ENCODE results near the gene BBX. TPM values are rescaled to one million over a fixed set of nuclear protein-coding genes. Genes with fewer than 3 reads are reported as not detected.
"Not testable (repeated sequence)": the region's sequence is repeated elsewhere in the genome, so short reads cannot be mapped to it uniquely, and the experiment has no call there.

The BBX gene
- total and polyA plus RNA-seq, 4 donors = 10.0 to 77.8 (median 45.0) TPM

GRCh38 chr3:107555359-107555758 lies 32.6 kb downstream of the BBX start:
- Histone ChIP-seq H3K9me3 (ENCODE audit: control insufficient read depth, low read length) (no peaks in the 10 kb centered on the region), H3K4me3 (ENCODE audit: low read length in 2 of 2) (no peak overlapping the region), H3K27me3 (ENCODE audit: control insufficient read depth in 1 of 2, insufficient read depth in 2 of 2, low read length in 1 of 2) (no peaks in the 10 kb centered on the region), H3K4me1 (ENCODE audit: control insufficient read depth in 1 of 2, insufficient read depth in 2 of 2, low read length in 2 of 2) (peaks cover 0 to 14% of the 10 kb centered on the region in 2 donors), H3K36me3 (ENCODE audit: control insufficient read depth in 1 of 2, insufficient read depth in 2 of 2, low read length in 1 of 2) (no peaks in the 10 kb centered on the region), H3K27ac (ENCODE audit: low read depth in 1 of 2, low read length in 2 of 2) (no peak overlapping the region)
- ATAC-seq (ENCODE audit: low FRiP score) = no peak
- WGBS, 2 donors = 97 to 100% methylated on average over 3 of the region's 3 CpGs
- intact Hi-C loops (cut with DNase I) = no loop called here
- DNase-seq = no peak

GRCh38 chr3:107557743-107558142 lies 35.0 kb downstream of the BBX start:
- no peak for ATAC-seq (ENCODE audit: low FRiP score)
- Histone ChIP-seq H3K4me1 (ENCODE audit: control insufficient read depth in 1 of 2, insufficient read depth in 2 of 2, low read length in 2 of 2) (peaks cover 0 to 13% of the 10 kb centered on the region in 2 donors), H3K4me3 (ENCODE audit: low read length in 2 of 2) (no peak overlapping the region), H3K36me3 (ENCODE audit: control insufficient read depth in 1 of 2, insufficient read depth in 2 of 2, low read length in 1 of 2) (no peaks in the 10 kb centered on the region), H3K9me3 (ENCODE audit: control insufficient read depth, low read length) (no peaks in the 10 kb centered on the region), H3K27ac (ENCODE audit: low read depth in 1 of 2, low read length in 2 of 2) (no peak overlapping the region), H3K27me3 (ENCODE audit: control insufficient read depth in 1 of 2, insufficient read depth in 2 of 2, low read length in 1 of 2) (no peaks in the 10 kb centered on the region)
- intact Hi-C loops (cut with DNase I) = no loop called here
- DNase-seq = no peak
- 93 to 94% methylated on average over 2 of the region's 2 CpGs for WGBS, 2 donors

GRCh38 chr3:107560166-107560565 lies 37.4 kb downstream of the BBX start:
- no peak overlapping the region for H3K27ac ChIP-seq (ENCODE audit: low read depth in 1 of 2, low read length in 2 of 2)
- H3K9me3 ChIP-seq (ENCODE audit: control insufficient read depth, low read length) = no peaks in the 10 kb centered on the region
- H3K4me1 ChIP-seq (ENCODE audit: control insufficient read depth in 1 of 2, insufficient read depth in 2 of 2, low read length in 2 of 2) = peaks cover 0 to 13% of the 10 kb centered on the region in 2 donors
- intact Hi-C loops (cut with DNase I) = no loop called here
- no peaks in the 10 kb centered on the region for H3K27me3 ChIP-seq (ENCODE audit: control insufficient read depth in 1 of 2, insufficient read depth in 2 of 2, low read length in 1 of 2)
- H3K4me3 ChIP-seq (ENCODE audit: low read length in 2 of 2) = no peak overlapping the region
- WGBS, 2 donors = 83 to 84% methylated on average over 1 of the region's 1 CpG
- DNase-seq = no peak
- H3K36me3 ChIP-seq (ENCODE audit: control insufficient read depth in 1 of 2, insufficient read depth in 2 of 2, low read length in 1 of 2) = no peaks in the 10 kb centered on the region
- no peak for ATAC-seq (ENCODE audit: low FRiP score)

GRCh38 chr3:107561980-107562379 lies 39.2 kb downstream of the BBX start:
- Histone ChIP-seq H3K27ac (ENCODE audit: low read depth in 1 of 2, low read length in 2 of 2) (no peak overlapping the region), H3K4me1 (ENCODE audit: control insufficient read depth in 1 of 2, insufficient read depth in 2 of 2, low read length in 2 of 2) (peaks cover 0 to 8% of the 10 kb centered on the region in 2 donors), H3K4me3 (ENCODE audit: low read length in 2 of 2) (no peak overlapping the region), H3K9me3 (ENCODE audit: control insufficient read depth, low read length) (no peaks in the 10 kb centered on the region), H3K36me3 (ENCODE audit: control insufficient read depth in 1 of 2, insufficient read depth in 2 of 2, low read length in 1 of 2) (no peaks in the 10 kb centered on the region), H3K27me3 (ENCODE audit: control insufficient read depth in 1 of 2, insufficient read depth in 2 of 2, low read length in 1 of 2) (no peaks in the 10 kb centered on the region)
- intact Hi-C loops (cut with DNase I) = no loop called here
- DNase-seq (no peak), ATAC-seq (ENCODE audit: low FRiP score) (no peak)
- WGBS, 2 donors = 67 to 74% methylated on average over 6 of the region's 6 CpGs

GRCh38 chr3:107562969-107563529 lies 40.3 kb downstream of the BBX start:
- no peaks in the 10 kb centered on the region for H3K9me3 ChIP-seq (ENCODE audit: control insufficient read depth, low read length)
- intact Hi-C loops (cut with DNase I) = no loop called here
- no peak for DNase-seq
- H3K27me3 ChIP-seq (ENCODE audit: control insufficient read depth in 1 of 2, insufficient read depth in 2 of 2, low read length in 1 of 2) = no peaks in the 10 kb centered on the region
- no peak overlapping the region for H3K4me3 ChIP-seq (ENCODE audit: low read length in 2 of 2)
- H3K36me3 ChIP-seq (ENCODE audit: control insufficient read depth in 1 of 2, insufficient read depth in 2 of 2, low read length in 1 of 2) = no peaks in the 10 kb centered on the region
- H3K4me1 ChIP-seq (ENCODE audit: control insufficient read depth in 1 of 2, insufficient read depth in 2 of 2, low read length in 2 of 2) = peaks cover 0 to 8% of the 10 kb centered on the region in 2 donors
- WGBS, 2 donors = 68 to 71% methylated on average over 3 of the region's 3 CpGs
- H3K27ac ChIP-seq (ENCODE audit: low read depth in 1 of 2, low read length in 2 of 2) = no peak overlapping the region
- ATAC-seq (ENCODE audit: low FRiP score) = no peak

- H3K36me3 ChIP-seq (ENCODE audit: control insufficient read depth in 1 of 2, insufficient read depth in 2 of 2, low read length in 1 of 2); ATAC-seq (ENCODE audit: low FRiP score); intact Hi-C loops (cut with DNase I); H3K9me3 ChIP-seq (ENCODE audit: control insufficient read depth, low read length); H3K4me3 ChIP-seq (ENCODE audit: low read length in 2 of 2); DNase-seq; H3K27ac ChIP-seq (ENCODE audit: low read depth in 1 of 2, low read length in 2 of 2); H3K4me1 ChIP-seq (ENCODE audit: control insufficient read depth in 1 of 2, insufficient read depth in 2 of 2, low read length in 2 of 2); H3K27me3 ChIP-seq (ENCODE audit: control insufficient read depth in 1 of 2, insufficient read depth in 2 of 2, low read length in 1 of 2): not testable (repeated sequence)
- WGBS, 2 donors = 98 to 99% methylated on average over 7 of the region's 7 CpGs
Measured at GRCh38 chr3:107565244-107565643, 42.5 kb downstream of the BBX start.

- H3K4me3 ChIP-seq (ENCODE audit: low read length in 2 of 2); H3K27me3 ChIP-seq (ENCODE audit: control insufficient read depth in 1 of 2, insufficient read depth in 2 of 2, low read length in 1 of 2); ATAC-seq (ENCODE audit: low FRiP score); H3K27ac ChIP-seq (ENCODE audit: low read depth in 1 of 2, low read length in 2 of 2); H3K36me3 ChIP-seq (ENCODE audit: control insufficient read depth in 1 of 2, insufficient read depth in 2 of 2, low read length in 1 of 2); DNase-seq; H3K9me3 ChIP-seq (ENCODE audit: control insufficient read depth, low read length); H3K4me1 ChIP-seq (ENCODE audit: control insufficient read depth in 1 of 2, insufficient read depth in 2 of 2, low read length in 2 of 2): not testable (repeated sequence)
- WGBS, 2 donors = 92% methylated on average over 10 of the region's 10 CpGs
- intact Hi-C loops (cut with DNase I) = loop anchor here (5.0 to 10.0 kb wide), 2 partner anchors 171 to 174 kb away; no protein-coding TSS in a partner anchor
Measured at GRCh38 chr3:107571089-107571488, 48.3 kb downstream of the BBX start.

- H3K27ac ChIP-seq (ENCODE audit: low read depth in 1 of 2, low read length in 2 of 2); H3K4me3 ChIP-seq (ENCODE audit: low read length in 2 of 2); H3K9me3 ChIP-seq (ENCODE audit: control insufficient read depth, low read length); H3K36me3 ChIP-seq (ENCODE audit: control insufficient read depth in 1 of 2, insufficient read depth in 2 of 2, low read length in 1 of 2); H3K4me1 ChIP-seq (ENCODE audit: control insufficient read depth in 1 of 2, insufficient read depth in 2 of 2, low read length in 2 of 2); ATAC-seq (ENCODE audit: low FRiP score); H3K27me3 ChIP-seq (ENCODE audit: control insufficient read depth in 1 of 2, insufficient read depth in 2 of 2, low read length in 1 of 2); DNase-seq: not testable (repeated sequence)
- WGBS, 2 donors = 94 to 96% methylated on average over 9 of the region's 9 CpGs
- intact Hi-C loops (cut with DNase I) = loop anchor here (5.0 to 10.0 kb wide), 2 partner anchors 171 to 173 kb away; no protein-coding TSS in a partner anchor
Measured at GRCh38 chr3:107571492-107571891, 48.7 kb downstream of the BBX start.

GRCh38 chr3:107574650-107575049 lies 51.9 kb downstream of the BBX start:
- Histone ChIP-seq H3K9me3 (ENCODE audit: control insufficient read depth, low read length) (no peaks in the 10 kb centered on the region), H3K27ac (ENCODE audit: low read depth in 1 of 2, low read length in 2 of 2) (no peak overlapping the region), H3K4me1 (ENCODE audit: control insufficient read depth in 1 of 2, insufficient read depth in 2 of 2, low read length in 2 of 2) (no peaks in the 10 kb centered on the region), H3K4me3 (ENCODE audit: low read length in 2 of 2) (no peak overlapping the region), H3K27me3 (ENCODE audit: control insufficient read depth in 1 of 2, insufficient read depth in 2 of 2, low read length in 1 of 2) (no peaks in the 10 kb centered on the region), H3K36me3 (ENCODE audit: control insufficient read depth in 1 of 2, insufficient read depth in 2 of 2, low read length in 1 of 2) (peaks cover 0 to 1% of the 10 kb centered on the region in 2 donors)
- intact Hi-C loops (cut with DNase I) = loop anchor here (5.0 to 10.0 kb wide), 2 partner anchors 168 to 170 kb away; no protein-coding TSS in a partner anchor
- ATAC-seq (ENCODE audit: low FRiP score) (no peak), DNase-seq (no peak)

All from aorta (tissue), 5 donors.